BLaER1 (cell line): Measurements from ENCODE around the gene PPM1H.
A peak's percentile ranks its signal among the peaks of the same experiment; 100 is the strongest.

Experiments
- H3K27ac ChIP-seq: shearing (Covaris generic); formaldehyde crosslinking; 2 replicates; pipeline ENCODE4 v1.8.1; 2022
- H3K27me3 ChIP-seq: shearing (Covaris generic); formaldehyde crosslinking; 2 replicates; pipeline ENCODE4 v1.8.1; 2022
- H3K36me3 ChIP-seq: shearing (Covaris generic); formaldehyde crosslinking; 2 replicates; pipeline ENCODE4 v1.8.1; 2022
- H3K4me1 ChIP-seq: shearing (Covaris generic); formaldehyde crosslinking; 2 replicates; pipeline ENCODE4 v1.8.1; 2022
- H3K4me2 ChIP-seq: shearing (Covaris generic); formaldehyde crosslinking; 2 replicates; pipeline ENCODE4 v1.8.1; 2022
- H3K4me3 ChIP-seq: shearing (Covaris generic); formaldehyde crosslinking; 2 replicates; pipeline ENCODE4 v1.8.1; 2022
- H3K9ac ChIP-seq: shearing (Covaris generic); formaldehyde crosslinking; 2 replicates; pipeline ENCODE4 v1.8.1; 2022
- H3K9me3 ChIP-seq: shearing (Covaris generic); formaldehyde crosslinking; 2 replicates; pipeline ENCODE4 v1.8.1; 2022
- H4K20me1 ChIP-seq: shearing (Covaris generic); formaldehyde crosslinking; 2 replicates; pipeline ENCODE4 v1.8.1; 2022
- Cebpa-rat ChIP-seq: shearing (Covaris generic); IDR thresholded peaks from 2 replicates; pipeline ENCODE4 v1.8.1; 2022

The PPM1H gene

DNA sequence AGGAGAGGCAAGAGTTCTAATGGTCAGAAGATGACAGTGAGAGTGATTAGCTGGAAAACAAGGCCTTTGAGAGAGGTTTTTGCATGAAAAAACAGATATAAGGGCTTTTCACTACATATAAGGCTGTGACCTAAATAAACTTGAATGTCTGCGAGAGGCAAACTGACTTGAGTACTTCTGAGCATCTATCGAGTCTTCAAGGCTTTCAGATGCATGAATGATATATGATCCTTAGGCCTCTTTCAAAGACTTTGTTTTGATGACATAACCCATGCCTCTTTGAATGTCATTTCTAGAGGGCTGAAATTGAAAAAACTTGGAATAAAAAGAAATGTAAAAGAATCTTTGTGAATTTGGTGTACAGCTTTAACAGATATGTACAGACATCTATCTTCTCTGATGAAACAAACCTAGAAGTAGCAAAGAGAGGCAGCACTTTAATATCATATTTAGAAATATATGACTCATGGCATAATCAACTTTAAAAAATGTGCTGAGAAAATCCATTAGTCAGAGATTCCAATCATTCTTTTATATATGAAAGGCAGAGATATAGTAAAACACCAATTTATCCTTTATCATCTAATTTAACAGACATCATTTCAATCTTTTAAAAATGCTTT is 72.6 kb downstream of the PPM1H start:
- Histone ChIP-seq H3K4me2 (no peak overlapping the region), H4K20me1 (no peaks in the 10 kb centered on the region), H3K36me3 (no peaks in the 10 kb centered on the region), H3K4me3 (no peak overlapping the region), H3K27me3 (no peaks in the 10 kb centered on the region), H3K9ac (no peak overlapping the region), H3K27ac (no peak overlapping the region), H3K9me3 (no peaks in the 10 kb centered on the region), H3K4me1 (peaks cover 26% of the 10 kb centered on the region)
- TF ChIP-seq Cebpa-rat, result no peak

DNA sequence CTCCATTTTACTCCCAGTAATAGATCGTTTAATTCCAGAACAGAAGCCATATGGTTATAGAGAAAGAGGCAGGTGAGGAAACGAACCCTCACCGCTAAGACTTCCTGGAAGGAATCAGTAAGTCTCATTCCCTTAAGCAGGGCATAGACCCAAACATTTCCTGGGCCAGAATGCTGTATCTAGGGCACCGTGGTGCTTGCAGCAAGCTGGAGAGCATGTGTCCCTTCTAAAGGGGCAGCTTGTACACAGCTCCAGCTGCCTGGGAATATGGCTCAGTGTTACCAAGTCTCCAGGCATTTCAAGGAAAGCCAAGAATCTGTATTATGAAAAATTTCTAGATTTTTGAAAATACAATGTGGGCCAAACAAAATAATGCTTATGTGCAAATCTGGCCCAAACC is 73.4 kb downstream of the PPM1H start:
- Histone ChIP-seq H3K27ac (no peak overlapping the region), H3K4me2 (no peak overlapping the region), H4K20me1 (no peaks in the 10 kb centered on the region), H3K27me3 (no peaks in the 10 kb centered on the region), H3K4me1 (peaks cover 26% of the 10 kb centered on the region), H3K9me3 (no peaks in the 10 kb centered on the region), H3K36me3 (no peaks in the 10 kb centered on the region), H3K9ac (no peak overlapping the region), H3K4me3 (no peak overlapping the region)
- no peak for TF ChIP-seq Cebpa-rat

DNA sequence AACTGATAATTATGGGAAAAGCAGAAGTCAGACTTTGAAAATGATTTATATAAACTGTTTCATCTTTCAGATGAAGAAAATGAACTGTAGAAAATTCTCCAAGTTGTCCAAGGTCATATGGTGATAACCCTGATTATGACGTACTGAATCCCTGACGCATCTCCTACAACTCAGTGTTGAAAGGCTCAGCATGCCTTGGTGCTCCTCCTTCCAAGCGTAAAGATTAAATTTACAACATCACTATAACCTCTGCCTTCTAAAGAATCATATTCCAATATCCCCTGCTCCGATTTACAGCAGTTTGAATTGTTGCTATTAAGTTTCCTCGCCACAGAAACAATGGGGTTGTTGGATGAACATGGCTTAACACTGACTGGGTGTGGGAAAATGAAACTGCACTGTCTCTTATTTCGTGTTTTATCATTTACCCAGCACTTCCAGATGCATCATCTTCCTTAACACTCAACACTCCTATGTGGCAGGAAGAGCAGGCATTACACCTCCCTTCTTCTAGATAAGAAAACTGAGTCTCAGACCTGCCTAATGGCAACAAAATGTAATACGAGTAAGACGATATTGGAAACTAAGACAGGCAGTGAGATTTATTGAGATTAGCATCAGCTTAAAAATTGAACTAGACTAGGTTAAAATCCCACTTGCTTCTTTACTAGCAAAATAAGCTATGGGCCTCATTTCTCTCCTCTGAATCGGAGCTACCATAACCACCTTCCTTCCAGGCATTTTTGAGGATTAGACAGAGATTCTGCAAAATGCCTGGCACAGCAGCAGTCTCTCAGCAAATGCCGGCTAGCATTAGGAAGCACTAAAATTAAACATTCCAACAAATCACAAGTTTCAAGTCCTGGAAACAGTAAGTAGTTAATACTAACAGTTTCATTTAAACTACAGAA is 74.2 kb downstream of the PPM1H start:
- H3K27me3 ChIP-seq, result no peaks in the 10 kb centered on the region
- H3K4me1 ChIP-seq, result peaks cover 21% of the 10 kb centered on the region
- no peak overlapping the region for H3K9ac ChIP-seq
- no peaks in the 10 kb centered on the region for H3K9me3 ChIP-seq
- TF ChIP-seq Cebpa-rat, result no peak
- H3K4me3 ChIP-seq, result no peak overlapping the region
- H3K36me3 ChIP-seq, result no peaks in the 10 kb centered on the region
- no peak overlapping the region for H3K27ac ChIP-seq
- H4K20me1 ChIP-seq, result no peaks in the 10 kb centered on the region
- H3K4me2 ChIP-seq, result no peak overlapping the region

DNA sequence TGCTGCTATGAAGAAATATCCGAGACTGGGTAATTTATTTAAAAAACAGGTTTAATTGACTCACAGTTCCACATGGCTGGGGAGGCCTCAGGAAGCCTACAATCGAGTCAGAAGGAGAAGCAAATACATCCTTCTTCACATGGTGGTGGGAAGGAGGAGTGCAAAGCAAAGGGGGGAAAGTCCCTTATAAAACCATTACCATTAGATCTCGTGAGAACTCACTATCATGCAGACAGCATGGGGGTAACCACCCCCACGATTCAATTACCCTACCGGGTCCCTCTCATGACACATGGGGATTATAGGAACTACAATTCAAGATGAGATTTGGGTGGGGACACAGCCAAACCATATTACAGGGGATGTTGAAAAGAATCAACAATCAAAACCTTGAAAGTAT is 74.9 kb downstream of the PPM1H start:
- no peaks in the 10 kb centered on the region for H3K27me3 ChIP-seq
- H3K9ac ChIP-seq, result no peak overlapping the region
- H3K36me3 ChIP-seq, result no peaks in the 10 kb centered on the region
- H4K20me1 ChIP-seq, result no peaks in the 10 kb centered on the region
- no peak overlapping the region for H3K4me3 ChIP-seq
- H3K4me2 ChIP-seq, result no peak overlapping the region
- peaks cover 21% of the 10 kb centered on the region for H3K4me1 ChIP-seq
- no peak overlapping the region for H3K27ac ChIP-seq
- TF ChIP-seq Cebpa-rat, result no peak
- no peaks in the 10 kb centered on the region for H3K9me3 ChIP-seq

DNA sequence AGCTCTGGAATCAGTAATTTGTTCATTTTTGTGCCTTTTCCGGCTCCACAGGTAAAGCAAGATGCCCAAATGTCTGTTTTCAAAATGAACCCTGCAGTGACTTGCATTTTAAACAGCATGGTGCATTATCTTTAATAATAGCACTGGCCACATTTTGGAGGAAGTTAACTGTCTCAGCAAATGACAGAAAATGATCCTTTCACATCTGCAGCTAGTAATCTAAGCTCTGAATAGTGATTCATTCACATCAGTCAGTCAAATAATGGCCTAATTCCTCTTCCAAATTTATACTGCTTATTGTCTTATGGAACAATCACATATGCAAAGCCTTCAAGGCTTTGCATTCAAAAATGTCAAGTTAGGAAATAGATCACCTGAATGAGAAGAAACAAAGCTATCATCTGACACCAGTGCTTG is 75.6 kb downstream of the PPM1H start:
- Histone ChIP-seq H3K27me3 (no peaks in the 10 kb centered on the region), H3K27ac (no peak overlapping the region), H3K4me1 (peaks cover 21% of the 10 kb centered on the region), H4K20me1 (no peaks in the 10 kb centered on the region), H3K9me3 (no peaks in the 10 kb centered on the region), H3K4me3 (no peak overlapping the region), H3K36me3 (no peaks in the 10 kb centered on the region), H3K9ac (no peak overlapping the region), H3K4me2 (peak overlapping the region; percentile 36)
- TF ChIP-seq Cebpa-rat, result no peak

DNA sequence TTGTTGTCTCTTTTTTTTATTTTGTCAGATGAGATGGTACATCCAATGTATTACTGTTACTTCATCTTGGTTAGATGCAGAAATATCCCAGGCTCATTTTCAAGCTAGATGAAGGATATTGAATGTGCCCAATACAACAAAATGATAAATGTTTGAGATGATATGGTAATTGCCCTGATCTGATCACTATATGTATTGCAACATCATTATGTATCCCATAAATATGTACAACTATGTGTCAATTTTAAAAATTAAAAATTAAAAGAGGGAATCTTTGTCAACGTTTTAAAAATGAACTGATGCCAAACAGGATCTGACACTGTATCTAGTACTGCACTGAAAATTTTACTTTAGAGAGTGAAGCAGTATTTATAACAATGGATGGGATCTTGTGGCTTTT is 78.5 kb downstream of the PPM1H start:
- H4K20me1 ChIP-seq, result no peaks in the 10 kb centered on the region
- no peaks in the 10 kb centered on the region for H3K27me3 ChIP-seq
- H3K36me3 ChIP-seq, result no peaks in the 10 kb centered on the region
- H3K4me1 ChIP-seq, result peaks cover 21% of the 10 kb centered on the region
- no peak overlapping the region for H3K9ac ChIP-seq
- no peaks in the 10 kb centered on the region for H3K9me3 ChIP-seq
- no peak overlapping the region for H3K27ac ChIP-seq
- no peak for TF ChIP-seq Cebpa-rat
- H3K4me2 ChIP-seq, result no peak overlapping the region
- no peak overlapping the region for H3K4me3 ChIP-seq

DNA sequence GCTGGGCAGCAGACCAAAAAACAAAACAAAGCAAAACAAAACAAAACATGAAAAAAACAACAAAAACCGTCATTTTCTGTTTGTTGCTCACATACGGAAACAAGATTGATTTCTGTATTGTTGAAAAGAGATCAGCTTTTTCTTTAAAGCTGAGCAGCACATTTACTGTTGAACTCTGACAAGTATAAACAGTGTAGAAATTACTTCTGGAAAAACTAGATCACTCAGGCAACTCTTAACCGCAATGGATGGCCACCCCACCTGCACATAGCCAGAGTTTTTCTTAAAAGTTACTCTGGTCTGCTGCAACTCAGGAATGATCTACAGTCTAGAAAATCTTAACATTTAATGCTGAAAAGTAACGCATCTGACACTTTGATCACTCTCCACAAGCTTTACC is 80.9 kb downstream of the PPM1H start:
- Histone ChIP-seq H3K27me3 (no peaks in the 10 kb centered on the region), H3K9me3 (no peaks in the 10 kb centered on the region), H3K4me3 (no peak overlapping the region), H3K36me3 (no peaks in the 10 kb centered on the region), H3K9ac (no peak overlapping the region), H4K20me1 (no peaks in the 10 kb centered on the region), H3K27ac (no peak overlapping the region), H3K4me1 (peaks cover 10% of the 10 kb centered on the region), H3K4me2 (no peak overlapping the region)
- no peak for TF ChIP-seq Cebpa-rat

DNA sequence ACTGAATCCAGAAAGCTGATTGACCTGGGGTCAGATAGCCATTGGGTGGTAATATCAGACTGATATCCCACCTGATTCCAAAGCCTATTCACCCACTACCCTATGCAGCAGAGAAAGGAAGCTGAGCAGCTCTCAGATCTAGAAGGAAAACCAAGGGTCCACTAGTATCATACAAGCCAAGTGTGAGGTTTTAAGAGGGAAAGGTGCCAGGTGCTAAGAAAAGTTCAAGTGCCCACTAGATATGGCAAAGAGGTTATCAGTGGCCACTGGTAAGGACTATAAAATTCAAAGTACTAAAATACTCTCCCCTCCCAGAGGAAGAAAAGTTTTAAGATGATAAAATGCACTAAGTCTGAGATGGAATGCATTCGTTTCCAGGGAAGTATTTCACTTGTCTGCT is 85.6 kb downstream of the PPM1H start:
- no peaks in the 10 kb centered on the region for H3K36me3 ChIP-seq

DNA sequence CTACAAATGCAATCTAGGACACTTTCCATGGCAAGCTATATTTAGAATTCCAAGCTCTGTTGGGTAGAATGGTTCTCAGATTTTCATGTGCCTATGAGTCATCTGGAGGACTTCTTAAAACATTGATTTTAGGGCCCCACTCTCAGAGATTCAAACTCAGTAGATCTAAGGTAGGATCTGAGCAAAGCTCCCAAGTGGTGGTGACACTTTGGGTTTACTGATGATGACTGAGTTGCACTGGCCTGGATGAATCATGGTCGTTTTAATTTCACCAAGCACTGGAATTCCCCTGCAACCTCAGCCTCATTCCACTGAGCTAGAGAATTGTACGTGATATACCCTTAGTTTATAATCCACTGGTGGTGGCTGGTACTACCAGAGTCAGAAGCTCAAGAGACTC is 86.5 kb downstream of the PPM1H start:
- TF ChIP-seq Cebpa-rat, result no peak
- H3K4me3 ChIP-seq, result no peak overlapping the region
- H3K27me3 ChIP-seq, result no peaks in the 10 kb centered on the region
- no peak overlapping the region for H3K9ac ChIP-seq
- H4K20me1 ChIP-seq, result no peaks in the 10 kb centered on the region
- H3K9me3 ChIP-seq, result no peaks in the 10 kb centered on the region
- no peaks in the 10 kb centered on the region for H3K36me3 ChIP-seq
- no peak overlapping the region for H3K4me2 ChIP-seq
- H3K4me1 ChIP-seq, result no peaks in the 10 kb centered on the region
- no peak overlapping the region for H3K27ac ChIP-seq

More for the DNA sequence above, 85.6 kb downstream of the PPM1H start:
- H3K27ac ChIP-seq, result no peak overlapping the region
- H3K4me3 ChIP-seq, result no peak overlapping the region
- no peaks in the 10 kb centered on the region for H3K9me3 ChIP-seq
- no peaks in the 10 kb centered on the region for H3K4me1 ChIP-seq
- TF ChIP-seq Cebpa-rat, result no peak
- H4K20me1 ChIP-seq, result no peaks in the 10 kb centered on the region
- no peak overlapping the region for H3K4me2 ChIP-seq
- H3K27me3 ChIP-seq, result no peaks in the 10 kb centered on the region
- H3K9ac ChIP-seq, result no peak overlapping the region

DNA sequence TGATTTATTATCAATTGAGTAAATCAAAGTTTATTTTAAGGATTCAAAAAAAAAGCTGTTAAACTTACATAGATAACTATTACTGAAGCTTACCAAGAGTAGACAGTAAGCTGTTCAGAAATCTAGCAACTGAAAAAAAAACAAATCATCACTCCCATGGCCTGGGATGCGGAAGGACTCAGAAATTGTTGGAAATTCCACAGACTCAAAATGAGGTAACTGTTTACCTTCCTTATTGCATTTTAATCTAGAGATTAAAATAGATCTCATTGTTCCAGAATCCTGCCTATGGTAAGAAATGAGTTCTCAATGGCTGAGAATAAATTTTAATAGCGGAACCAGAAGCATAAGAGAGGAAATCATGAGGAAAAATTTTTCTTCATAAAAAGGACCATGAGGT is 87.2 kb downstream of the PPM1H start:
- H3K27me3 ChIP-seq, result no peaks in the 10 kb centered on the region
- no peak overlapping the region for H3K9ac ChIP-seq
- no peaks in the 10 kb centered on the region for H4K20me1 ChIP-seq
- H3K4me2 ChIP-seq, result no peak overlapping the region
- no peak for TF ChIP-seq Cebpa-rat
- H3K9me3 ChIP-seq, result no peaks in the 10 kb centered on the region
- H3K36me3 ChIP-seq, result no peaks in the 10 kb centered on the region
- no peak overlapping the region for H3K27ac ChIP-seq
- H3K4me3 ChIP-seq, result no peak overlapping the region
- H3K4me1 ChIP-seq, result no peaks in the 10 kb centered on the region
